Thyroid gland (tissue), 4 donors: ENCODE measurements around the gene TTC1. TPM values are rescaled to one million over a fixed set of nuclear protein-coding genes. Genes with fewer than 3 reads are reported as not detected.

Experiments
- DNase-seq, 2 donors: peaks; one replicate each; pipeline ENCODE4 v3.0.0-alpha.2; 2019
- H3K27ac ChIP-seq, 3 donors: fragments of 200-600 bp; sonication (generic); 1 replicate in 2 of 3; 2 replicates in 1 of 3; pipeline ENCODE4 v1.5.1; 2016 to 2019; ENCODE audit warnings: mild to moderate bottlenecking in 1 of 3, moderate library complexity in 1 of 3
- H3K27me3 ChIP-seq: fragments of 200-600 bp; sonication (generic); one replicate; pipeline ENCODE4 v1.5.1; 2019
- H3K36me3 ChIP-seq, 2 donors: fragments of 200-600 bp; sonication (generic); one replicate each; pipeline ENCODE4 v1.5.1; 2016 to 2019
- H3K4me1 ChIP-seq, 2 donors: fragments of 200-600 bp; sonication (generic); one replicate each; pipeline ENCODE4 v1.5.1; 2017 to 2019
- H3K4me3 ChIP-seq, 3 donors: fragments of 200-600 bp; sonication (generic); replicated peaks in 1 of 3; 1 replicate in 2 of 3; 2 replicates in 1 of 3; pipeline ENCODE4 v1.5.1; 2016; ENCODE audit warnings: mild to moderate bottlenecking in 1 of 3
- H3K9me3 ChIP-seq: fragments of 200-600 bp; sonication (generic); one replicate; pipeline ENCODE4 v1.5.1; 2017
- POLR2A ChIP-seq, 2 donors: fragments of 450-650 bp; IDR thresholded peaks; one replicate each; pipeline ENCODE4 v1.6.1; 2017; ENCODE audit warnings: antibody characterized with exemption in 2 of 2, mild to moderate bottlenecking in 2 of 2, moderate library complexity in 1 of 2
- WGBS, 2 donors: methylation state at CpG; one replicate each; pipeline ENCODE4 v1.1.5; 2017; 5-methylcytosine and 5-hydroxymethylcytosine counted together
- intact Hi-C: fragments of 100-400 bp; cut with DNase I; formaldehyde crosslinking; loops from one replicate; pipeline ENCODE4 v1.15.1; 2023
- total RNA-seq, 4 donors: library from RNA; depleted of rRNA; stranded (reverse); fragments of >200 nt; gene quantifications; one replicate each; pipeline ENCODE4 v1.2.3, GENCODE V29; 2016
- TF ChIP-seq, protein P1 (sequence below), 6 experiments: fragments of 200-600 bp in 3 of 6; fragments of 450-650 bp in 3 of 6; sonication (generic) in 3 of 6; IDR thresholded peaks; one replicate each; pipeline ENCODE4 v1.5.1; 2016 to 2019; ENCODE audit warnings: antibody characterized with exemption in 6 of 6, mild to moderate bottlenecking in 2 of 6, inconsistent platforms in 1 of 6, moderate library complexity in 1 of 6

The TTC1 gene
- total RNA-seq, 4 donors from 2014 or later, result 22.3 to 47.1 (median 36.5) TPM

DNA sequence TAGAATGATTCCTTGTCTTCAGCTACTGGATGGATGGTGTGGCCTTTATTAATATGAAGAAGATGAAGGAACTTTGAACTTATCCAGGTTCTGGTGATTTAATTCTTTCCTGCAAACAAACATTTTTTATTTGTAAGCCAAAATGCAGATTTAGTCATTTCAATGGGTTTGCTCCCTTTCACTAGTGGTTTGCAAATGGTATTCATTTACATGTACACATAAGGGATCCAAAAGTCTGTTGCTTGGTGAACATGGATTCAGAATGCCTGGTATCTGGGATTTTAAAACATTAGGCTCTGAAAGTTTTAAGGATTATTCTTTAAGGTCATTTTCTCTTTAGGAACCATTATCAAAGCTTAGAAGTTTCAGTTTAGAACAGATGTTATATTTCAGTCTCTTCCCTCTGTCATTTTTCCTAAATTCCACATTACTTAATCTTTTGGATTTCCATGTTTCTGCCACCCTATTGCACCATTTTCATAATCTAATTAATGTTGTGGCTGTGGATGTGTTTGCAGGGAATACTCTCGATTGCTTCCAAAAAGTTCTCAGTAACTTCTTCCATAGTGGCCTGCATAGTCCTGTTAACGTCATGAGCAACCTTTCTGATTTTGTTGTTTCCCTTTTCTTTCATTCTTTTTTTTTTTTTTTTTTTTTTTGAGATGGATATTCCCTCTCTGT is 10.1 kb downstream of the TTC1 start:
- Histone ChIP-seq H3K9me3 (no peaks in the 10 kb centered on the region), H3K27me3 (no peaks in the 10 kb centered on the region), H3K4me3 (no peak overlapping the region), H3K36me3 (no peaks in the 10 kb centered on the region), H3K27ac (no peak overlapping the region), H3K4me1 (peaks cover 7 to 14% of the 10 kb centered on the region in 2 donors)
- DNase-seq, result no peak
- intact Hi-C loops, result loop anchor here (10.0 kb wide), 1 partner anchor 106 kb away; no protein-coding TSS in a partner anchor
- no peak for TF ChIP-seq POLR2A (IDR thresholded peaks at IDR 0.05)
- TF ChIP-seq, protein P1, sequence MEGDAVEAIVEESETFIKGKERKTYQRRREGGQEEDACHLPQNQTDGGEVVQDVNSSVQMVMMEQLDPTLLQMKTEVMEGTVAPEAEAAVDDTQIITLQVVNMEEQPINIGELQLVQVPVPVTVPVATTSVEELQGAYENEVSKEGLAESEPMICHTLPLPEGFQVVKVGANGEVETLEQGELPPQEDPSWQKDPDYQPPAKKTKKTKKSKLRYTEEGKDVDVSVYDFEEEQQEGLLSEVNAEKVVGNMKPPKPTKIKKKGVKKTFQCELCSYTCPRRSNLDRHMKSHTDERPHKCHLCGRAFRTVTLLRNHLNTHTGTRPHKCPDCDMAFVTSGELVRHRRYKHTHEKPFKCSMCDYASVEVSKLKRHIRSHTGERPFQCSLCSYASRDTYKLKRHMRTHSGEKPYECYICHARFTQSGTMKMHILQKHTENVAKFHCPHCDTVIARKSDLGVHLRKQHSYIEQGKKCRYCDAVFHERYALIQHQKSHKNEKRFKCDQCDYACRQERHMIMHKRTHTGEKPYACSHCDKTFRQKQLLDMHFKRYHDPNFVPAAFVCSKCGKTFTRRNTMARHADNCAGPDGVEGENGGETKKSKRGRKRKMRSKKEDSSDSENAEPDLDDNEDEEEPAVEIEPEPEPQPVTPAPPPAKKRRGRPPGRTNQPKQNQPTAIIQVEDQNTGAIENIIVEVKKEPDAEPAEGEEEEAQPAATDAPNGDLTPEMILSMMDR (IDR thresholded peaks at IDR 0.05), result no peak
- 88 to 92% methylated on average over 2 of the region's 2 CpGs for WGBS, 2 donors

- 75 to 78% methylated on average over 7 of the region's 7 CpGs for WGBS, 2 donors
- no peak for DNase-seq
- Histone ChIP-seq H3K4me1 (peaks cover 7 to 15% of the 10 kb centered on the region in 2 donors), H3K36me3 (no peaks in the 10 kb centered on the region), H3K27me3 (no peaks in the 10 kb centered on the region), H3K27ac (no peak overlapping the region), H3K4me3 (no peak overlapping the region), H3K9me3 (no peaks in the 10 kb centered on the region)
- intact Hi-C loops, result loop anchor here (5.0 kb wide), 2 partner anchors 182 to 327 kb away; no protein-coding TSS in a partner anchor
- TF ChIP-seq POLR2A (IDR thresholded peaks at IDR 0.05), result no peak
- TF ChIP-seq, protein P1 (IDR thresholded peaks at IDR 0.05), result no peak
Measured at GRCh38 chr5:160020266-160020770, 11.4 kb downstream of the TTC1 start.

- Histone ChIP-seq H3K4me1 (peaks cover 7 to 15% of the 10 kb centered on the region in 2 donors), H3K4me3 (no peak overlapping the region), H3K9me3 (no peaks in the 10 kb centered on the region), H3K27me3 (no peaks in the 10 kb centered on the region), H3K36me3 (no peaks in the 10 kb centered on the region), H3K27ac (no peak overlapping the region)
- WGBS, 2 donors, result 72 to 76% methylated on average over 4 of the region's 4 CpGs
- TF ChIP-seq, protein P1 (IDR thresholded peaks at IDR 0.05), result no peak
- TF ChIP-seq POLR2A (IDR thresholded peaks at IDR 0.05), result no peak
- no peak for DNase-seq
- intact Hi-C loops, result loop anchor here (5.0 kb wide), 2 partner anchors 181 to 326 kb away; no protein-coding TSS in a partner anchor
Measured at GRCh38 chr5:160020964-160021363, 12.0 kb downstream of the TTC1 start.

DNA sequence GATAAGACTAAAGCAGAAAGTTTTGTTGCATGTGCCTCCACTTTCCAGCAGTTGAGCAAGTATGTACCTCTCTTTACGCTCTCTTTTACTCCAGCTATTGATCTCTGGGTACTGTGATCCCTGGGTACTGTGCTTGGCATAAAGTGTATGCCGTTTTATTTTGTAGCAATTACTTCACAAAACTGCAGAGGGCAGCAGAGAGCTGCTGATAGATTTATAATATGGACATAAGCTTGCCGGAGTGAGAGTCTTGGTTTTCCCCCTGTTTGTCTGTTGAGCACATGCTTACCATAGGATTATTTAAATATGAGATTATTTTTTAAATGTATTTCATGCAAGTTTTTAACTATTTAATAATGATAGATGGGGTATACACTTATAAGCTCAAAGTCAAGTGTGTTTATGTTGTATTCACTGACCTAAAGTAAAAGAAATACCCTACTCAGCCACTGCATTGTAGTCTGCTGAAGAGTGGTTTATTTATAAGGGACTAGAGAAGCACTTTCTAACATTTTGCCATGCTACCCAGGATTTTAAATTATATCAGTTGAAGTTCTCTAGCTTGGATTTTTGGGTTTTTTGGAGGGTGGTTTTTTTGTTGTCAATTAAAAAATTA is 13.0 kb downstream of the TTC1 start:
- peak; percentile 42 to 49 for DNase-seq
- no peaks in the 10 kb centered on the region for H3K36me3 ChIP-seq
- no peak overlapping the region for H3K27ac ChIP-seq
- no peaks in the 10 kb centered on the region for H3K27me3 ChIP-seq
- H3K9me3 ChIP-seq, result no peaks in the 10 kb centered on the region
- no peak for TF ChIP-seq POLR2A (IDR thresholded peaks at IDR 0.05)
- TF ChIP-seq, protein P1 (IDR thresholded peaks at IDR 0.05), result peak; percentile 64 to 89 (median 79)
- H3K4me3 ChIP-seq, result no peak overlapping the region
- H3K4me1 ChIP-seq, result peaks cover 7 to 15% of the 10 kb centered on the region in 2 donors
- intact Hi-C loops, result loop anchor here (5.0 kb wide), 2 partner anchors 180 to 325 kb away; no protein-coding TSS in a partner anchor
- WGBS, 2 donors, result 14 to 24% methylated on average over 3 of the region's 3 CpGs
